Measurements from ENCODE around the gene HNRNPUL1. TPM values are rescaled to one million over a fixed set of nuclear protein-coding genes. Genes with fewer than 3 reads are reported as not detected.
"Not testable (repeated sequence)": the region's sequence is repeated elsewhere in the genome, so short reads cannot be mapped to it uniquely, and the experiment has no call there.

The HNRNPUL1 gene
- total RNA-seq, 5 donors from 2014 or later (not counting 1 experiment from before 2014, with no cell fraction given) = 275 to 350 (median 307) TPM

DNA sequence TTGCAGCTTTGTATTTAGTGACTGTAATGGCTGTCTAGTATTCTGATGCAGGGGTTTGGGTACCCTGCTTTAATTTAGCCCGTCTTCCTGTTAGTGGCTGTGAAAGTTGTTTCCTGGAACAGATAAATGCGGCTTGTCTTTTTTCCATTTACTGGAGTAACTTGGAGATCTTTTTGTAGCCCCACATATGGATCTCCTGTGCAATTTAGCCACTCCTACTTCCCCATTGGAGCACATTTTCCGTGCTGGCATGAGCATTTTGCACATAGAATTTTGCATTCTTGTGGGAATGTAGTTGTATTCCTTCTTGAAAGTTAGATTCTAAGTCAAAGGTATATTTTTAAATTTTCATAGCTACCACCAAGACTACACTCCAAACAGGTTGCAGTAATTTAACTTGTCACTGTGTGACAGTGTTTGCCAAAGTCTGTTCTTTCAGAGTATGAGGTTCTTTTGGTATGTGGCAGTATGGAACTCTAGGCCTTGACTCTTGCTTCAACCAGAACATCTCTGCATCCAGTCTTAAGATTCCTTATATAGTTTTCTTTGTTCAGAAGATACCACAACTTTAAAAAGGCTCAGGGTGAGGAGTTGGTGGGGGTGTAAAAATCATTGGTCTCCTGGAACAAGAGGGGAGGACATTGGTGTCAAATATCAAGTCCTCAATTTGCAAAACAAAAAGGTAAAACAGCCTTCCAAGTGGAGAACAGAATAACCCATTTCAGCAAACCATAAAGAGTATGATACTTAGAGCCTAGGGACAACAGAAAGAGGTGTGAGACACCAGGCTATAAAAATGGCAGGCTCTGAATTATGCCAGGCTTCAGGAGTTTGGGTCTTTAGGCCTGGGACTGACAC, 24.7 kb downstream of the HNRNPUL1 start:
- H3K9me3 Mint-ChIP-seq = no peaks in the 10 kb centered on the region
- POLR2A ChIA-PET = interaction anchor here in 1 of 2 donors (0.9 kb wide), 1 partner anchor 14 kb away, joined by 11 read pairs; no protein-coding TSS in a partner anchor
- no peaks in the 10 kb centered on the region for H3K4me1 ChIP-seq (ENCODE audit: control insufficient read depth in 1 of 2, extremely low read depth in 1 of 2, insufficient read depth in 2 of 2, low read length in 2 of 2)
- H3K4me1 Mint-ChIP-seq = peaks cover 9 to 14% (median 12%) of the 10 kb centered on the region in 3 donors
- H3K4me3 Mint-ChIP-seq = no peak overlapping the region
- peaks cover 43% of the 10 kb centered on the region for H3K36me3 Mint-ChIP-seq
- H3K27me3 Mint-ChIP-seq = no peaks in the 10 kb centered on the region
- no peaks in the 10 kb centered on the region for H3K9me3 ChIP-seq
- peaks cover 11 to 73% of the 10 kb centered on the region in 2 donors for H3K36me3 ChIP-seq (ENCODE audit: control insufficient read depth in 2 of 2, extremely low read depth in 1 of 2, insufficient read depth in 1 of 2, low read length in 1 of 2)
- ATAC-seq (replicated peaks in 1 of 4) = peak in 3 of 4 experiments; percentile 41 to 53 (median 48)
- no peaks in the 10 kb centered on the region for H3K27me3 ChIP-seq (replicated peaks in 1 of 2; ENCODE audit: control insufficient read depth in 2 of 2, extremely low read depth in 1 of 2, insufficient read depth in 2 of 2, low read length in 1 of 2)
- no peak overlapping the region for H3K27ac ChIP-seq (ENCODE audit: low read length)
- H3K4me3 ChIP-seq (ENCODE audit: control insufficient read depth in 1 of 2, extremely low read depth in 1 of 2, low read length in 1 of 2) = no peak overlapping the region
- CTCF ChIA-PET = interaction anchor here (0.6 to 1.6 kb wide), 2 partner anchors 20 to 147 kb away, joined by 4 to 6 read pairs; no protein-coding TSS in a partner anchor
- no CpG with 5 or more reads among the region's 3 CpGs for WGBS (ENCODE audit: insufficient coverage)
- H3K27ac Mint-ChIP-seq = peak overlapping the region; percentile 57 to 61
- DNase-seq = peak in 1 of 35 experiments; percentile 32

DNA sequence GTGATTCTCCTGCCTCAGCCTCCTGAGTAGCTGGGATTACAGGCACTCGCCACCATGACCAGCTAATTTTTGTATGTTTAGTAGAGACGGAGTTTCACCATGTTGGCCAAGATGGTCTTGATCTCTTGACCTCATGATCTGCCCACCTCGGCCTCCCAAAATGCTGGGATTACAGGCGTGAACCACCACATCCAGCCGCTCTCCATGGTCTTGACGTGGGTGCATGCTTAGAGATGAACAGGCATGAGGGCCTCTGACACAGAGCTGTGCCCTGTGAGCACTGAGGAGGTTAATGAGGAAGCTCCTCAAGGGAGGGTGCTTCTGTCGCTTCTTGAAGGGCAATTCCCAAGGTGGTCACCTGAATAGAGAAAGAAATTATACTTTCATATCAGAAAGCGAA, 25.6 kb downstream of the HNRNPUL1 start:
- H3K4me3 ChIP-seq (ENCODE audit: control insufficient read depth in 1 of 2, extremely low read depth in 1 of 2, low read length in 1 of 2); H3K27me3 Mint-ChIP-seq; DNase-seq; POLR2A ChIA-PET; H3K9me3 ChIP-seq; H3K4me3 Mint-ChIP-seq; H3K27me3 ChIP-seq (replicated peaks in 1 of 2; ENCODE audit: control insufficient read depth in 2 of 2, extremely low read depth in 1 of 2, insufficient read depth in 2 of 2, low read length in 1 of 2); H3K27ac ChIP-seq (ENCODE audit: low read length); H3K27ac Mint-ChIP-seq; ATAC-seq (replicated peaks in 1 of 4); H3K4me1 ChIP-seq (ENCODE audit: control insufficient read depth in 1 of 2, extremely low read depth in 1 of 2, insufficient read depth in 2 of 2, low read length in 2 of 2); H3K9me3 Mint-ChIP-seq: not testable (repeated sequence)
- Mint-ChIP-seq H3K4me1 (peaks cover 16 to 19% (median 17%) of the 10 kb centered on the region in 3 donors), H3K36me3 (peaks cover 47% of the 10 kb centered on the region)
- peaks cover 13 to 75% of the 10 kb centered on the region in 2 donors for H3K36me3 ChIP-seq (ENCODE audit: control insufficient read depth in 2 of 2, extremely low read depth in 1 of 2, insufficient read depth in 1 of 2, low read length in 1 of 2)
- CTCF ChIA-PET = interaction anchor here in 1 of 2 donors (1.0 kb wide), 1 partner anchor 24 kb away, joined by 3 read pairs; no protein-coding TSS in a partner anchor
- 96% methylated on average over 4 of the region's 8 CpGs for WGBS (ENCODE audit: insufficient coverage)

DNA sequence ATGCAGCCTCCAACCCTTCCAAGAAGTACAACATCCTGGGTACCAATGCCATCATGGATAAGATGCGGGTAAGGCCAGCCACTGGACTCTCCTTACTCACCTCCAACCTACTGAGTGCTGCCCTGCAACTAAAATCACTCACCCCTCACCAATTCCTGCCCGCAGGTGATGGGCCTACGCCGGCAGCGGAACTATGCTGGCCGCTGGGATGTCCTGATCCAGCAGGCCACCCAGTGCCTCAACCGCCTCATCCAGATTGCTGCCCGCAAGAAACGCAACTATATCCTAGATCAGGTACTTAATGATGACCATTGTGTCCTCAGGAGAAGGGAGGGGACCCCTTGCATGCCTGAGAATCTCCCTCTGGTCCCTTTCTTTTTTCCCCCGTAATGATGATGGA, 30.2 kb downstream of the HNRNPUL1 start:
- ChIA-PET POLR2A (interaction anchor here (0.5 to 1.2 kb wide), 2 partner anchors 8 to 40 kb away, joined by 4 read pairs; no protein-coding TSS in a partner anchor), CTCF (no interaction called here)
- peaks cover 18 to 89% of the 10 kb centered on the region in 2 donors for H3K36me3 ChIP-seq (ENCODE audit: control insufficient read depth in 2 of 2, extremely low read depth in 1 of 2, insufficient read depth in 1 of 2, low read length in 1 of 2)
- peaks cover 53 to 55% (median 53%) of the 10 kb centered on the region in 3 donors for H3K4me1 Mint-ChIP-seq
- no peaks in the 10 kb centered on the region for H3K9me3 Mint-ChIP-seq
- peaks cover 73% of the 10 kb centered on the region for H3K36me3 Mint-ChIP-seq
- ATAC-seq (replicated peaks in 1 of 4) = no peak
- no peaks in the 10 kb centered on the region for H3K9me3 ChIP-seq
- no peak overlapping the region for H3K4me3 ChIP-seq (ENCODE audit: control insufficient read depth in 1 of 2, extremely low read depth in 1 of 2, low read length in 1 of 2)
- peaks cover 8 to 35% of the 10 kb centered on the region in 2 experiments for H3K4me1 ChIP-seq (ENCODE audit: control insufficient read depth in 1 of 2, extremely low read depth in 1 of 2, insufficient read depth in 2 of 2, low read length in 2 of 2)
- no peaks in the 10 kb centered on the region for H3K27me3 Mint-ChIP-seq
- no peak for DNase-seq
- peak overlapping the region; percentile 55 to 69 for H3K27ac Mint-ChIP-seq
- 99% methylated on average over 9 of the region's 10 CpGs for WGBS (ENCODE audit: insufficient coverage)
- H3K27me3 ChIP-seq (replicated peaks in 1 of 2; ENCODE audit: control insufficient read depth in 2 of 2, extremely low read depth in 1 of 2, insufficient read depth in 2 of 2, low read length in 1 of 2) = no peaks in the 10 kb centered on the region
- H3K4me3 Mint-ChIP-seq = no peak overlapping the region
- no peak overlapping the region for H3K27ac ChIP-seq (ENCODE audit: low read length)

DNA sequence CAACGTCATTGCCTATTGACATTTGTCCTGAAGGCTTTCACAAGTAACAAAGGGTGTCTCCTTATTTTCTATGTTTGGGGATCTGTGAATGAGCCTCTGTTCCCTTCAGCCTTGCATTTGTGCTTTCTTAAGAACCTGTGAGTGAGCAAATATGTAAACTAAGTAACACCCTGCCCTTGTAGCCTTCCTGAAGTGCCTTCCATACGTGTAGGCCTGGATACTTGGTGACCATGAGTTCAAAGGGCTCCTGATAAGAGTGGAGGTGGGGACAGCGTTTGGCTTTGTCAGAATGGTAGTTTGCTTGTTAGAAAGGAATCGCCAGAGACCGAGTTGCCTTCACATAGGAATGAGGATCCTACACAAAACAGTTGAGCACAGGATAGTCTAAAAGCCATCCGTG, 31.3 kb downstream of the HNRNPUL1 start:
- CTCF ChIA-PET = no interaction called here
- Histone ChIP-seq H3K4me1 (ENCODE audit: control insufficient read depth in 1 of 2, extremely low read depth in 1 of 2, insufficient read depth in 2 of 2, low read length in 2 of 2) (peaks cover 19 to 46% of the 10 kb centered on the region in 2 experiments), H3K4me3 (ENCODE audit: control insufficient read depth in 1 of 2, extremely low read depth in 1 of 2, low read length in 1 of 2) (no peak overlapping the region), H3K36me3 (ENCODE audit: control insufficient read depth in 2 of 2, extremely low read depth in 1 of 2, insufficient read depth in 1 of 2, low read length in 1 of 2) (peaks cover 18 to 94% of the 10 kb centered on the region in 2 donors), H3K9me3 (no peaks in the 10 kb centered on the region), H3K27ac (ENCODE audit: low read length) (no peak overlapping the region), H3K27me3 (replicated peaks in 1 of 2; ENCODE audit: control insufficient read depth in 2 of 2, extremely low read depth in 1 of 2, insufficient read depth in 2 of 2, low read length in 1 of 2) (no peaks in the 10 kb centered on the region)
- no peaks in the 10 kb centered on the region for H3K27me3 Mint-ChIP-seq
- no peak for DNase-seq
- ATAC-seq (replicated peaks in 1 of 4) = no peak
- WGBS (ENCODE audit: insufficient coverage) = 93% methylated on average over 4 of the region's 6 CpGs
- H3K4me1 Mint-ChIP-seq = peaks cover 62 to 66% (median 65%) of the 10 kb centered on the region in 3 donors
- no peak overlapping the region for H3K4me3 Mint-ChIP-seq
- POLR2A ChIA-PET = no interaction called here
- peaks cover 78% of the 10 kb centered on the region for H3K36me3 Mint-ChIP-seq
- peak overlapping the region; percentile 96 to 99 for H3K27ac Mint-ChIP-seq
- no peaks in the 10 kb centered on the region for H3K9me3 Mint-ChIP-seq

DNA sequence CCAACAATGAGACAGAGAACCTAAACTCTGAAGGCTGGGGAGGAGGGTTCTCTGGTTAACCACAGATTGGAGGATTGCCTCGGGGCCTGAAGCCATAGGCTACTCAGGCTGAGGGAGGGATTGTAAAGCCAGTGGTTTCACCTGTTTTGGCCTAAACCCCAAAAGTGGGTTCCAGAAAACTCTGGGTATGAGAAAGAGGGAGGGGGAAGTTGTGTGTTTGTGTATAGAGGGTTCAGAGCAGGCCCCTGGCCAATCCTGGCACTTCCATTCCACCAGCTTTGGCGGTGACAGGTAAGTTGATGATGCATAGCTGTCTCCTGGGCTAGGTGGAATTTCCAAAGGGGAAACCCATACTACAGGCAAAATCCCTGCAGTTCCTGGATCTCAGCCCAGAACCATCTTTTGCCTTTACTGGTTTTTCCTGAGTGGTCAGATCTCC, 32.3 kb downstream of the HNRNPUL1 start:
- Mint-ChIP-seq H3K27ac (peak overlapping the region; percentile 96 to 99), H3K36me3 (peaks cover 76% of the 10 kb centered on the region), H3K4me3 (no peak overlapping the region), H3K9me3 (no peaks in the 10 kb centered on the region), H3K4me1 (peaks cover 70 to 74% (median 72%) of the 10 kb centered on the region in 3 donors), H3K27me3 (no peaks in the 10 kb centered on the region)
- Histone ChIP-seq H3K4me3 (ENCODE audit: control insufficient read depth in 1 of 2, extremely low read depth in 1 of 2, low read length in 1 of 2) (no peak overlapping the region), H3K9me3 (no peaks in the 10 kb centered on the region), H3K27me3 (replicated peaks in 1 of 2; ENCODE audit: control insufficient read depth in 2 of 2, extremely low read depth in 1 of 2, insufficient read depth in 2 of 2, low read length in 1 of 2) (no peaks in the 10 kb centered on the region), H3K27ac (ENCODE audit: low read length) (peak overlapping the region; percentile 97), H3K36me3 (ENCODE audit: control insufficient read depth in 2 of 2, extremely low read depth in 1 of 2, insufficient read depth in 1 of 2, low read length in 1 of 2) (peaks cover 18 to 96% of the 10 kb centered on the region in 2 donors), H3K4me1 (ENCODE audit: control insufficient read depth in 1 of 2, extremely low read depth in 1 of 2, insufficient read depth in 2 of 2, low read length in 2 of 2) (peaks cover 27 to 52% of the 10 kb centered on the region in 2 experiments)
- WGBS (ENCODE audit: insufficient coverage) = no CpG with 5 or more reads among the region's 2 CpGs
- ATAC-seq (replicated peaks in 1 of 4) (no peak), DNase-seq (peak in 1 of 35 experiments; percentile 43)
- POLR2A ChIA-PET = interaction anchor here (1.2 to 2.8 kb wide), 3 partner anchors 10 to 33 kb away, joined by 3 to 17 read pairs (median 14); partner anchors contain the start of gene HNRNPUL1 (in 1 of the 2)
- CTCF ChIA-PET = interaction anchor here in 1 of 2 donors (0.5 kb wide), 1 partner anchor 85 kb away, joined by 3 read pairs; no protein-coding TSS in a partner anchor
